Measurements from ENCODE around the gene NCKAP5.

NCKAP5 gene

GRCh38 chr2:133194777-133195335 lies 373.4 kb downstream of the NCKAP5 start:
- H3K4me3 ChIP-seq (ENCODE audit: control insufficient read depth, low read depth, low read length), result no peak overlapping the region
- DNase-seq (ENCODE audit: low read depth), result no peak
- TF ChIP-seq, protein P1, sequence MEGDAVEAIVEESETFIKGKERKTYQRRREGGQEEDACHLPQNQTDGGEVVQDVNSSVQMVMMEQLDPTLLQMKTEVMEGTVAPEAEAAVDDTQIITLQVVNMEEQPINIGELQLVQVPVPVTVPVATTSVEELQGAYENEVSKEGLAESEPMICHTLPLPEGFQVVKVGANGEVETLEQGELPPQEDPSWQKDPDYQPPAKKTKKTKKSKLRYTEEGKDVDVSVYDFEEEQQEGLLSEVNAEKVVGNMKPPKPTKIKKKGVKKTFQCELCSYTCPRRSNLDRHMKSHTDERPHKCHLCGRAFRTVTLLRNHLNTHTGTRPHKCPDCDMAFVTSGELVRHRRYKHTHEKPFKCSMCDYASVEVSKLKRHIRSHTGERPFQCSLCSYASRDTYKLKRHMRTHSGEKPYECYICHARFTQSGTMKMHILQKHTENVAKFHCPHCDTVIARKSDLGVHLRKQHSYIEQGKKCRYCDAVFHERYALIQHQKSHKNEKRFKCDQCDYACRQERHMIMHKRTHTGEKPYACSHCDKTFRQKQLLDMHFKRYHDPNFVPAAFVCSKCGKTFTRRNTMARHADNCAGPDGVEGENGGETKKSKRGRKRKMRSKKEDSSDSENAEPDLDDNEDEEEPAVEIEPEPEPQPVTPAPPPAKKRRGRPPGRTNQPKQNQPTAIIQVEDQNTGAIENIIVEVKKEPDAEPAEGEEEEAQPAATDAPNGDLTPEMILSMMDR (IDR thresholded peaks at IDR 0.05; ENCODE audit: control insufficient read depth, insufficient read depth, low read depth, low read length, missing control alignments), result no peak

- TF ChIP-seq, protein P1 (IDR thresholded peaks at IDR 0.05; ENCODE audit: control insufficient read depth, insufficient read depth, low read depth, low read length, missing control alignments), result no peak
- H3K4me3 ChIP-seq (ENCODE audit: control insufficient read depth, low read depth, low read length), result no peak overlapping the region
- no peak for DNase-seq (ENCODE audit: low read depth)
These were observed 374.0 kb downstream of the NCKAP5 start for GRCh38 chr2:133194362-133194655.

DNA sequence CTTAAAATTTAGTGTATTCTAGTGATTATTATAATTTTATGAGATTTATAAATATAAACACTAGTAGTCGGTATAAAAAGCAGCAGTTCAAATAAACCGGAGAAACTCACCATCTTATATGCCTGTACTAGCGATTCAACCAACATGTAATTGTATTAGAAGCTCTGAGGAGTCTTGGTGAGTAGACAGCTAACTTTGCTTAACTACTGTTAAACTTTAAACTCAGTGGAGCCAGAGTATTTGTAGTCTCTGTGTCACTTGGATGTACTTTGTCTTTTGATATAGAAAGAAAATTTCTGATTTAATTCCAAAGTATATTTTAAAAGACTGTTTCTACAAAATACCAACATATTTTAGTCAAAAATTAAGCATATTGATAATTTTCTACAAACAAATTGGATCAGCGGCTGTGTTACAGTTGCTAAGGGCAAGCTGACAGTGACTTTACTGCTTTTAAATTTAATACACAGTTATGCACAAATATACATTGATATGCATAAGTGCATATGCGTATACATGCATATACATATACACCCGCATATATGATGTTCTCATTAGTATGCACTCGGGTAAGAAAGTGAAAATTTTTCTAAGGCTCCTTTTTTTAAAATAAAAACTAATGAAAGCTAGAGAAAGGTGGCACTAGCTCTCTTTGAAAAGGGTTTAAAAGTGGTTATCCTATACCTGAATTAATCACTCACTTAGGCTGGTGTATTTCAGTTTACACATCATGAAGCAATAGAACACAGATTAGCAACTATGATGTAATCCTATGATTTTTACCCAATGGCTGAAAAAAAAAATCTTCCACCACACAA lies 374.5 kb downstream of the NCKAP5 start:
- TF ChIP-seq, protein P1 (IDR thresholded peaks at IDR 0.05; ENCODE audit: control insufficient read depth, insufficient read depth, low read depth, low read length, missing control alignments), result no peak
- no peak for DNase-seq (ENCODE audit: low read depth)
- H3K4me3 ChIP-seq (ENCODE audit: control insufficient read depth, low read depth, low read length), result no peak overlapping the region

DNA sequence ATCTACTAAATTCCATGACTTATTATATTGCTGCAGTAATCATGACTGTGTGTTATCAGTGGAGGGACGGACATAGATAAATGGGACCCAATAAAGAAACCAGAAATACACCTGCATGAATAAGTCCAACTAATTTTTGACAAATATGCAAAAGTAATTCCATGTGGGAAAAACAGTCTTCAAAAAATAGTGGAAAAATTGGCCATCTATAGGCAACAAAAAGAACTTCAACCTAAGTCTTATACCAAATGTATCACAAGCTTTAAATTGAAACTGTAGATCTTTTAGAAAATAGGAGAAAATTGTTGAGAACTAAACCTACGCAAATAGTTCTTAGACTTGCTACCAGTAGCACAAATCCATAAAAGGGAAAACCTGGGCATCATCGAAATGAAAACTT lies 376.2 kb downstream of the NCKAP5 start:
- no peak for DNase-seq (ENCODE audit: low read depth)
- TF ChIP-seq, protein P1 (IDR thresholded peaks at IDR 0.05; ENCODE audit: control insufficient read depth, insufficient read depth, low read depth, low read length, missing control alignments), result no peak
- H3K4me3 ChIP-seq (ENCODE audit: control insufficient read depth, low read depth, low read length), result no peak overlapping the region

- H3K4me3 ChIP-seq (ENCODE audit: control insufficient read depth, low read depth, low read length), result no peak overlapping the region
- no peak for DNase-seq (ENCODE audit: low read depth)
- TF ChIP-seq, protein P1 (IDR thresholded peaks at IDR 0.05; ENCODE audit: control insufficient read depth, insufficient read depth, low read depth, low read length, missing control alignments), result no peak
These were observed 391.1 kb downstream of the NCKAP5 start for GRCh38 chr2:133177196-133177595.

- H3K4me3 ChIP-seq (ENCODE audit: control insufficient read depth, low read depth, low read length), result no peak overlapping the region
- DNase-seq (ENCODE audit: low read depth), result no peak
- TF ChIP-seq, protein P1 (IDR thresholded peaks at IDR 0.05; ENCODE audit: control insufficient read depth, insufficient read depth, low read depth, low read length, missing control alignments), result no peak
These were observed 392.3 kb downstream of the NCKAP5 start for GRCh38 chr2:133175926-133176325.
